Limb (tissue), 2 donors: ENCODE measurements around the gene PPIG.
"Not testable (repeated sequence)": the region's sequence is repeated elsewhere in the genome, so short reads cannot be mapped to it uniquely, and the experiment has no call there.

ENCODE experiments used
- DNase-seq, 2 donors: peaks; one replicate each; pipeline ENCODE4 v3.0.0-alpha.2; 2016; ENCODE audit errors: extremely low spot score in 2 of 2

Gene PPIG

DNA sequence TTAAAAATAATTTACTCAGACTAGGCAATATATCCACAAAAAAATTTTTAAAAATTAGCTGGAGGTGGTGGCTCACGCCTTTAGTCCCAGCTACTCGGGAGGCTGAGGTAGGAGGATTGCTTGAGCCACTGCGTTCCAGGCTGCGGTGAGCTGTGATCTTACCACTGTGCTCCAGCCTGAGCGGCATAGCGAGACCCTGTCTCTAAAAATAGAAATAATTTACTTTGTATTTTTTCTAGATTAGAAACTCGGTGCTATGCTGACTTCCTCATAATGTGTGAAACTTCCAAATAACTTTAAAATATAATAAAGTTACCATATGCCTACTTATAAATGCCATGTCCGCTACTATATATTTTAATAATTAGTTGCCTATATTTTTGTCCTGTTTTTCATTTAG lies 6.7 kb downstream of the PPIG start:
- no peak for DNase-seq

DNA sequence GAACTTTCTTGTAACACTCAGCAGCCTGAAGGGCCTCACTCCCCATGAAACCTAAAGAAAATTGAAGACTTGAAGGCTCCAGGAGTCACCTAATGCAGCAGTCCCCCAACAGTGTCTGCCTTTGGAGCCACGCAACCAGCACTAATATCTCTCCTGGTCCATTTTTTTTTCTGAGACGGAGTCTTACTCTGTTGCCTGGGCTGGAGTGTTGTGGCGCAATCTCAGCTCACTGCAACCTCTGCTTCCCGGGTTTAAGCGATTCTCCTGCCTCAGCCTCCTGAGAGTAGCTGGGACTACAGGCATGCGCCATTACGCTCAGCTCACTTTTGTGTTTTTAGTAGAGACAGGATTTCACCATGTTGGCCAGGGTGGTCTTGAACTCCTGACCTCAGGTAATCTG lies 12.4 kb downstream of the PPIG start:
- not testable (repeated sequence) for DNase-seq

GRCh38 chr2:169598982-169599381 lies 14.8 kb downstream of the PPIG start:
- DNase-seq, result no peak

DNA sequence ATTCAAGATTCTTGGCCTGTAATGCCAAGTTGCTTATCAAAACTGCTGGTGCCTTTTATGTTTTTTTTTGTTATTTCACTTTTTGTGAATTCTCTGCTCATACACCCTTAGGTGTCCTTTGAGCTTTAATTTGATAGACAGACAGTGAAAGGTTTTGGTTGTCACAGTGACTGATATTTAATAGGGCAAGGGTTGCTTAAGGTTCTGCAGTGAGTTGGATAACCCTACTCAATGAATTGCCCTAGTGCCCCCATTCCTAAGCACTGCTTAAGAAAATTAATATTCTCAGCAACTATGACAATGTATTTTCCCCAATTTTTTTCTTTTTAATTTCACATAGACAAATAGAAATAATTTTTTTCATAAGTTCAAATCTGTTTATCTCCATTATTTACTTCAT lies 15.4 kb downstream of the PPIG start:
- no peak for DNase-seq

GRCh38 chr2:169609264-169609663 lies 25.1 kb downstream of the PPIG start:
- DNase-seq, result no peak

DNA sequence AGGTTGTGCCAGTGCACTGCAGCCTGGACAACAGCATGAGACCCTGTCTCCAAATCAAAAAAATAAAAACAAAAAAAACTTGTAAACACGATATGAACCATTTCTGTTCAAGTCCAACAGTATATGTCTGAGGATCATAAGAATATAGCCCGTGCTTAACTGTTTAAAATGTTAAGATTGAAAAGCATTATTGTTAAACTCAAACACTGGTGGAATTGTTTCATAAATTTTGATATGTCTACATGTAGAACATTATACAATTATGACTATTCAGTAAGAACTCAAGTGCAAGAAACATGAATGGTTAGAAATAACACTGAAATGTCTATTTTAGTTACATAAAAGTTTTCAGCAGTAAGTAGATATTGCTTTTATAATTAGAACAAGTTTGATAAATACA lies 29.7 kb downstream of the PPIG start:
- DNase-seq, result no peak

DNA sequence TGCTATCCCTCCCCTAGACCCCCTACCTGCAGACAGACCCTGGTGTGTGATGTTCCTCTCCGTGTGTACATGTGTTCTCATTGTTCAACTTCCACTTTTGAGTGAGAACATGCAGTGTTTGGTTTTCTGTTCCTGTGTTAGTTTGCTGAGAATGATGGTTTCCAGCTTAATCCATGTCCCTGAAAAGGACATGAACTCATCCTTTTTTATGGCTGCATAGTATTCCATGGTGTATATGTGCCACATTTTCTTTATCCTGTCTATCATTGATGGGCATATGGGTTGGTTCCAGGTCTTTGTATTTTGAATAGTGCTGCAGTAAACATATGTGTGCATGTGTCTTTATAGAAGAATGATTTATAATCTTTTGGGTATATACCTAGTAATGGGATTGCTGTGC lies 31.8 kb downstream of the PPIG start:
- DNase-seq, result not testable (repeated sequence)

DNA sequence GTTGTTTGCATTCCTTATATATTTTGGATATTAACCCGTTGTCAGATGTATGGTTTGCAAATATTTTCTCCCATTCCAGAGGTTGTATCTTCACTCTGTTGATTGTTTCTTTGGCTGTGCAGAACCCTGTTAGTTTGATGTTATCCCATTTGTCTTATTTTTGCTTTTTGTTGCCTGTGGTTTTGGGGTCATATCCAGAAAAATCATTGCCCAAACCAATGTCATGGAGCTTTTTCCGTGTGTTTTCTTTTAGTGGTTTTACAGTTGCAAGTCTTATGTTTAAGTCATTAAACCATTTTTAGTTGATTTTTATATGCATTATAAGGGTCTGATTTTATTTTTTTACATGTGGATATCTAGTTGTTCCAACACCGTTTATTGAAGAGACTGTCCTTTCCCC lies 35.8 kb downstream of the PPIG start:
- DNase-seq, result no peak

- no peak for DNase-seq
These were observed 36.4 kb downstream of the PPIG start for GRCh38 chr2:169620509-169620908.

DNA sequence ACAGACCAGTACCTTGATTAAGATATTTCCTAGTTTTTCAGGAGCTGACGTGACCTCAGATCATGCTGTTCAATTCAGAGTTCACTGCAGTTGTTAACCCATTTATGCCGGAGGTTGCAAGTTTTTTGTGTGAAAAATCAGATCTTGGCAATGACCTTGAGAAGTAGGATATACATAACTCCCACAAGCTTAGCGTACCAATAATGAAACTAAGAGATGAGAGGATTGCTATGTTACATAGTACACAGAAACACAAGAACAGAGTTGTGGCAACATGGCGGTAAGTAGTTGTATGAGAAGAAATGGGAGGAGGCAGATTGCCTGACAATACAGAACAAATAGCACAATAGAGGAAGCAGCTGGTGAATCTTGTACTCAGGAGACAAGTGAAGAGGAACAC lies 39.1 kb downstream of the PPIG start:
- no peak for DNase-seq

DNA sequence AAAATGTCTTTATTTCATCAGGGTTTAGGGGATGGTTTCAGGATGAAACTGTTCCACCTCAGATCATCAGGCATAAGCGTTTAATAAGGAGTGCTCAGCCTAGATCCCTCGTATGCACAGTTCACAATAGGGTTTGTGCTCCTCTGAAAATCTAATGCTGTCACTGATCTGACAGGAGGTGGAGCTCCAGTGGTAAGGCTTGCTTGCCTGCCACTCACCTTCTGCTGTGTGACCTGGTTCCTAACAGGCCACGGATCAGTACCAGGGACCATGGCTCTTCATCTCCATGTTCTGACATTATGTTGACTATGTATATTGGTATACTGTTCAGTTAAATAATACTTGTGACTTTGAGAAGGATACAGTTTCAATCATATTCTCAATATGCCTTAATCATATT lies 41.6 kb downstream of the PPIG start:
- no peak for DNase-seq

- no peak for DNase-seq
These were observed 52.4 kb downstream of the PPIG start for GRCh38 chr2:169636440-169637097.

GRCh38 chr2:169637620-169638019 lies 53.5 kb downstream of the PPIG start:
- no peak for DNase-seq

GRCh38 chr2:169640104-169640503 lies 56.0 kb downstream of the PPIG start:
- no peak for DNase-seq

GRCh38 chr2:169641464-169641863 lies 57.3 kb downstream of the PPIG start:
- DNase-seq, result no peak

- DNase-seq, result no peak
These were observed 60.0 kb downstream of the PPIG start for GRCh38 chr2:169644173-169644572.

DNA sequence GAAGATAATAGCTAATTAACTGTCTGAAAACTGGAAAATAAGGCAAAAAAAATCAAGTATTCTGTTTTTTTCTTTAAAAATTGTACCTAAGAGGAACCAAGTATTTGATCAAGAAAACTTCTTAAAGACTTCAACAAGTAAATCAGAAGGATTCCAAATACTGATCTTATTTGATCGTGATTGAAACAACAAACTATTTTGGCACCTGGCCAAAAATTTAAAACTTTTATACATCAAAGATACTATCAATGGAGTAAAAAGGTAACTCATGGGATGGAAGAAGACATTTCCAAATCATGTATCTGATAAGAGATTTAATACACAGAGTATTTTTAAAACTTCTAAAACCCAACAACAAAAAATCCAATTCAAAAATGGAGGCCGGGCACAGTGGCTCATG lies 63.3 kb downstream of the PPIG start:
- no peak for DNase-seq

DNA sequence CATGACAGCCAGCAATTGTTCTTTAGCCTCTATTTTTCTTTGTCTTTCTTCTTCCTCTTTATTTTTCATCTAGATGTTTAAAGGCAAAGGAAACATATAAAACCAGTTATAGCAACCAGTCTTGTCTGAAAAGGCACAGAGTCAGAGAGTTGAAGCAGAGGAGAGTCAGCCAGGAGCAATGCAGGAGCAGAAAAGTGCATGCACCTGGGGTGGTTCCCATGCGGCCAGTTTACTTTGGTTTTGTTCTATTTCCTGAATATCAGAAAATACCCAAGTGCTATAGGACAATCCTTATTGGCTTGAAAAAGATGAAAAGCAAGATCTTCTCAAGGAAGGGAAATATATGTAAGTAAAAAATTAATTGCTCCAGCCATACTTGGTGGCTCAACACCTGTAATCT lies 65.1 kb downstream of the PPIG start:
- DNase-seq, result no peak

GRCh38 chr2:169653636-169654035 lies 69.5 kb downstream of the PPIG start:
- no peak for DNase-seq

DNA sequence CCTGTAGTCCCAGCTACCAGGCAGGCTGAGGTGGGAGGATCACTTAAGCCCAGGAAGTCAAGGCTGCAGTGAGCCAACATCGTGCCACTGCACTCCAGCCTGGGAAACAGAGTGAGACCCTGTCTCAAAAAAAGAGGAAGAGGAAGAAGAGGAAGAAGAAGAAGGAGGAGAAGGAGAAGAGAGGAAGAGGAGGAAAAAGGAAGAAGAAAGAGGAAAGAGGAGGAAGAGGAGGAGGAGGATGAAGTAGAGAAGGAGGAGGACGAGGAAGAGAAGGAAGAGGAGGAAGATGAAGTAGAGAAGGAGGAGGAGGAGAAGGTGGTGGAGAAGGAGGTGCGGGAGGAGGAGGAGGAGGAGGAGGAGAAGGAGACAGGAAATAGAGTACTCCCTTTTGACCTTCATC lies 72.0 kb downstream of the PPIG start:
- no peak for DNase-seq

DNA sequence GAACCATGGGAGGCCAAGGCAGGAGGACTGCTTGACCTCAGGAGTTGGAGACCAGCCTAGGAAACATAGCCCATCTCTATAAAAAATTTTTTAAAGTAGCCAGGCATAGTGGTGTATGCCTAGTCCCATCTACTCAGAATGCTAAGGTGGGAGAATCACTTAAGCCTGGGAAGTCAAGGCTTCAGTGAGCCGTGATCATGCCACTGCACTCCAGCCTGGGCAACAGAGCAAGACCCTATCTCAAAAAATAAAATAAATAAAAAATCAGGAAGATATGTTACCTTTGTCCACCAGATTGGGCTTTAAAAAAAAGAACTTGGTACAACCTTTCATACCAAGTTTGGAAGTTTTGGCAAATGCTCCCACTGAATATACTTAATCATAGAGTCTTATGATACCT lies 74.7 kb downstream of the PPIG start:
- no peak for DNase-seq

- no peak for DNase-seq
These were observed 75.2 kb downstream of the PPIG start for GRCh38 chr2:169659320-169659719.

GRCh38 chr2:169661265-169661664 lies 77.1 kb downstream of the PPIG start:
- no peak for DNase-seq

DNA sequence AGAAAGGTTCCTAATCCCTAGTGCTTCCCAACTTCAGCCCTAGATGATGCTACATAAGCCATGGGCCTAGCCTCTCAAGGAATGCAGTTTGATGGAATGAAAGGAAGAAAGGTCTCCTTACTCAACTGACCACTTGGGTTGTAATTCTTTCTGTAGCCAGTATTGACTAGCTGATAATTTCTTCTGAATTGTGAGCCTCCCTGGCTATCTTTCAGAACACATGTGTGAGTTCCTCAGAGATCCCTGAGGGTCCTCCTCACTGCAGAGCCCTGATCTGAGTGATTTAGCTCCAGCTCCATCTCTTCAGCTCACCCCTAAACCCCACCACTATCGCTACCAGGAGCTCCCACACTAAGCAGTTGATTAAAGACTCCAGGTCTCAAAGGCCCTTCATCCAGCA lies 78.6 kb downstream of the PPIG start:
- no peak for DNase-seq
